Fibroblast of skin of left biceps (primary cell): Measurements from ENCODE around the gene FOLH1.
"Not testable (repeated sequence)": the region's sequence is repeated elsewhere in the genome, so short reads cannot be mapped to it uniquely, and the experiment has no call there.

ENCODE experiments used
- DNase-seq, 2 experiments: peaks; one replicate each; pipeline ENCODE4 v3.0.0-alpha.2; 2013; ENCODE audit warnings: low read depth in 2 of 2

The FOLH1 gene

DNA sequence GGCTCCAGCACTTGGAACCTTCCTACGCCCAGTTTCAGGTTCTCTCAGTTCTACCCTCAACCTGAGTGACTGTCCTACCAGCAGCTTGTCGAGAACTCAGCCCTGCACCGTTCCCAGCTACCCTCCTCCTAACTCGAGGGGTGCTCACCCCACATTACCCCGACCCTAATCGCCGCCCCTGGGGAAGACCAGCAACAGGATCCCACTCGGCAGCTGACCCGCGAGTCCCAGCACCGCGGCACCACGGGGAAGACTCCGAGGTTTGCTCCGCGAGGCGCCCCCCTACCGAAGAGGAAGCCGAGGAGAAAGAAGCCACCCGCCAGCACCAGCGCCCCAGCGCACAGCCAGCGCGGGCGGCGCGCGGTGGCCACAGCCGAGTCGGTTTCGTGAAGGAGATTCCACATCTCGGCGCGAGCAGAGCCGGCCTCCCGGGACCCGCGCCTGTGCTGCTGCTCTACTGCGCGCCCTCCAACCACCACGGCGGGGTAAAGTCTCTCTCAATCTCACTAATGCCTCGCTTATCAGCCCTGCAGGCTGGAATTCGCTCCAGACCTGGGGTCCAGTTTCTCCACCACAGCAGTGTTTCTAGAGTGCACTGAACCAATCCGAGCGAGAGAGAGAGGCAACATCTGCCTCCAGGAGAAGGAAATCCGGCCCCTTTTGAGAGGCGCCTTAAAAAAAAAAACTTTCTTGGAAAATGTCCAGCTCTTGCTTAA, at the start of gene FOLH1:
Gene FOLH1, minus strand, starts transcription at position 597 of the 716 bp plus-strand sequence. Its CDS starts 193 bp downstream, at position 404.
- DNase-seq, result no peak

DNA sequence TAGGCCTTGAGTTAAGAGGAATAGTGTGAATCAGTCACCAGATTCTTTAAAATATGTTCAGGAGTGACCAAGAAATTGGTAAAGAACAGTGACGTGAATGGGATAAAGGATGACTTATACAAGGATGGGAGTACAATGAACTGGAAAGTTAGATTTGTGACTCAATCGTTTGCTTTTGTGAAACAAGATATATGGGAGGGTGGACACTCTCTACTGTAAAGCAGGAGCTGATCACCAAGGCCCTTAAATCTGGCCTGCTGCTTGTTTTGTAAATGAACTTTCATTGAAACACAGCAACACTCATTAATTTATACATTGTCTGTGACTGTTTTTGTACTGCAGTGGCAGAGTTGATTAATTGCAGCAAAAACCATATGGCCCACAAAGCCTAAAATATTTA, 46.7 kb upstream of the FOLH1 start:
- DNase-seq, result not testable (repeated sequence)

DNA sequence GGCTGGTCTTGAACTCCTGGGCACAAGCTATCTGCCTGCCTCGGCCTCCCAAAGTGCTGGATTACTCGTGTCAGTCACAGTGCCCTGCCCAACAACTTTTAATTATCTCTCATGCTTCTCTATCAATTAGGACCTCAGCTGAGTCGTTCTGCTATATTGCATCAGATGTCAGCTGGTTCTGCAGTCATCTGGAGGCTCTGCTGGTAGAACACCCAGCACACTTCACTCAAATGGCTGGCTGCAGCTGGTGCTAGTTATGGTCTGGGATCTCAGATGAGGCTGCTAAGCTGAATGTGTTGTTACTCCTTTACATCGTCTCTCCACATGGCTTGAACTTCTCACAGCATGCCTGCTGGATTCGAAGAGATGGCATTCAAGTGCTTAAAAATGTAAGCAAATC, 42.8 kb upstream of the FOLH1 start:
- not testable (repeated sequence) for DNase-seq

DNA sequence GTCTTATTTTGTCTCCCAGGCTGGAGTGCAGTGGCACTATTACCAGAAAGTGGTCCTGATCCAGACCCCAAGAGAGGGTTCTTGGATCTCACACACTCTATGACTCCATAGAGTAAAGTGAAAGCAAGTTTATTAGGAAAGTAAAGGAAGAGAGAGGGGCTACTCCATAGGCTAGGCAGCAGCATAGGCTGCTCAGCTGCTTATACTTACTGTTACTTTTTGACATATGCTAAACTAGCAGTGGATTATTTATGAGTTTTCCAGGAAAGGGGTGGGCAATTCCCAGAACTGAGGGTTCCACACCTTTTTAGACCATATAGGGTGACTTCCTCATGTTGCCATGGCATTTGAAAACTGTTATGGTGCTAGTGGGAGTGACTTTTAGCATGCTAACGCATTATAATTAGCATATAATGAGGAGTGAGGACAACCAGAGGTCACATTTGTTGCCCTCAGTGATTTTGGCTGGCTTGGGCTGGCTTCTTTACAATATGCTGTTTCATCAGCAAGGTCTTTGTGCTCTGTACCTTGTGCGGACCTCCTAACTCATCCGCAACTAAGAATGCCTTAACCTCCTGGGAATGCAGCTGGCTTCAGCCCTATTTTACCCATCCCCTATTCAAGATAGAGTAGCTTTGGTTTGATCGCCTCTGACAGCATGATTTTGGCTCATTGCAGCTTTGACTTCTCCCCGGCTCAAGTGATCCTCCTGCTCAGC, 42.2 kb upstream of the FOLH1 start:
- DNase-seq, result not testable (repeated sequence)

DNA sequence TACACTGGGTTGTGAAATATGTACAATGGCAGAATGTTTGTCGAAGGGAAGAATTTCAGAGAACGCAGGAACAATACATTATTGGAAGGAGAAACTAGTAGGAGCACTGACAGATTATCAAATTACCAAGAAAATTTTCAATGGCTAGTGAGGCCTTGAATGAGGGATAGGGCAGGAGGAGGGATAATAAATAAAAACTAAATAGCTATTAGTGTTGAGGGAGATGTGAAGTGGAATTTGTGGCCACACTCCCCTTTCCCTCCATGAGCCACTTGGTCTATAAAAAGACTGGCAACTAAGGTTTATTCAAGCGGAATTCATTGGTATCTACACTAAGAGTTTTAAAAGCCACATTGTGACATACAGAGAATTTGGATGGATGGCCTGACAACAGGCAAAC, 41.0 kb upstream of the FOLH1 start:
- not testable (repeated sequence) for DNase-seq

DNA sequence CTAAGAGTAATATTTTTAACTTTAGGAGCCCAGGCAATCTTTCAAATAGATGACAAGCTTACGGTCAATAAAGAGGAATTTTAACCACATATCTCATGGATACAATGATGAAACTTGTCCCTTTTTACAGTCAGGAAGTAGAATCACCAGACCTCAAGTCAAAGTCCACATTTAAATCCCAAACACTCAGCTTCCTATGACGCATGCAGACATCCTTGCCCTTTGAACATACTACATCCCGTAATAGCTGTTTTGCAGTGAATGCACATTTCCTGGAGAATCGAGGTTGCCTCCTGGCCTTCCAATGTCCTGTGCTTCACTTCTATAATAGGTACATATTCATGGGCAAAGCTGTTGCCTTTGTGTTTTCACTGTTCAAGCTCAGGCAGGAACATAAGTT, 25.3 kb upstream of the FOLH1 start:
- DNase-seq, result not testable (repeated sequence)

DNA sequence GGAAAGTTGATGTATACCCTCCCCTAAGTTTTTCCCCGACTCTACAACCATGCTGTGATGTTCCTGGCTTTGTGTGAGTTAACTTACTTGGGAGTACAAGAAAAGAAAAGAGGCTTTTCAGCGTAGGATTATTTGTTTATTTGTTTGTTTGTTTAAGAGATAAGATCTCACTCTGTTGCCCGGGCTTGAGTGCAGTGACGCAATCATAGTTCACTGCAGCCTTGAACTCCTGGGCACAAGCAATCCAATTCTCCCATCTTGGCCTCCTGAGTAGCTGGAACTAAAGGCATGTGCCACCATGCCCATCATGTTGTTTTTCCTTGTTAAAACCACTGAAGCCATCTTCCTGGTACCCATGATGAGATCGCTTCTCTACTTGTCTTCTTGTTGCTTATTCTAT, 24.6 kb upstream of the FOLH1 start:
- not testable (repeated sequence) for DNase-seq

DNA sequence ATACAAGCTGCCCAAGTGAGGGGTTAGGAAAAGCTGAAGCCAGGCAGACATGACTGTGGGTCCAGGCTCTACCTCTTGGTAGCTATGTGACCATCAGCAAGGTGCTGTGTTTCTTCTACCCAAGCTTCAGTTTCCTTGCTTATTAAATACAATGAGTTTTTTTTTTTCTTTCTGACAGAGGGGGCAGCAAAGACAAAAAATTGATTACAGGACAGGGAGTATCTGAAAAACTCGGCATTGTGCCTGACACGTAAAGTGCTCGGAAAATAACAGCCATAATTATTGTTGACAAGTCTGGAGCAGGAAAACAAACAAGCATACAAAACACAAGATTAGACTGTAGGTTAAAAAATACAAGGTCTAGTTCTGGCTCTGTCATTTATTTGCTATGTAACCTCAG, 23.3 kb upstream of the FOLH1 start:
- DNase-seq, result not testable (repeated sequence)

DNA sequence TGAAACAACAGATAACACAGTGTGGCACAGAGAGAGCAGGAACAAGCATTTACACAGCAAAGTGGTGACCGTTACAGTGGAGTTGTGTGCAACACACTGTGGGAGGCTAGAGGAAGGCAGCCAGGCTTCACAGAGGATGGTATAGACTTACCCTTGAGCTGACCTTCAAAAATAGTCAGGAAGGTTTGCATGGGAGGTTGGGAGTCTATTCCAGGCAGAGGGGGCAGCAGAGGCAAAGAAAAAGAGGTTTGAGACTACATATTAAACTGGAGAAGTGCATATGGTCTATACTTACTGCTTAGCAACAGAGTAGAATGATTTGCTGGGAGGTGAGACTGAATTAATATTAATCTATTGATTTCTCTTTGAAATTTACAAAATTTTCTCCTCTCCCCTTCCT, 22.1 kb upstream of the FOLH1 start:
- DNase-seq, result not testable (repeated sequence)

DNA sequence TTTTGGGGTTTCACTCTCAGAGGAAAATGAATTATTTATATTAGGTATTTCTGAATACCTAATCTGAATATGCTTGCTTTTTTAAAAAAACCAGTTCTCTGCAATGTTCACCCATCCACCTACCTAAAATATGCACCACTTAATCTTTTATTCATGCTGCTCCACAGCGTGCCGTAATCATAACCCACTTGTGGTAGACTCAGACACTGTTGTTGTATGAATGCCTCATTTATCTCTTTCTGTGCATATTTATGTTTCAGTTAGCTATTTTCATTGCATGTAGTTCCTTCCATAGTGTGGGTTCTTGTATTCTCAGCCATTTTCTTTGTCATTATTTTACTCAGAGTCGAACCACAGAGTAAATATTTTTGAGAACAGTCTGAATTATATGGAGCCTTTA, 21.6 kb upstream of the FOLH1 start:
- DNase-seq, result not testable (repeated sequence)

DNA sequence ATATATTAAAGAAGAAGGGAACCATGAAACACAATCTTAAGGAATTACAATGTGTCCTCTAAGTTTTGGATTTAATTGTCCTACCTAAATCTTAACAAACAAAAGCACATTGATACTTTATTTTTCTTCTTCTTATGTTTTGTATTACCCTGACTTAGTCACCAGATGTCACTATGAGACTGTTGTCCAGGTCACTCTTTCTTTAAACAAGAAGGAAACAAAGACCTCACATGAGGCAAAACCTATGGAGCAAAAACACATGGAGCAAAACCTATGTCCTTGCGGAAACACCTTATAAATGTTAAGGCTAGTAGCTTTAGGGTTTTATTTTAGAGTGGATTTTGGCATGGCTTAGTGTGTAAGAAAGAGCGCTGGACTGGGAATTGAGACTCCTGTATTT, 20.7 kb upstream of the FOLH1 start:
- DNase-seq, result not testable (repeated sequence)

DNA sequence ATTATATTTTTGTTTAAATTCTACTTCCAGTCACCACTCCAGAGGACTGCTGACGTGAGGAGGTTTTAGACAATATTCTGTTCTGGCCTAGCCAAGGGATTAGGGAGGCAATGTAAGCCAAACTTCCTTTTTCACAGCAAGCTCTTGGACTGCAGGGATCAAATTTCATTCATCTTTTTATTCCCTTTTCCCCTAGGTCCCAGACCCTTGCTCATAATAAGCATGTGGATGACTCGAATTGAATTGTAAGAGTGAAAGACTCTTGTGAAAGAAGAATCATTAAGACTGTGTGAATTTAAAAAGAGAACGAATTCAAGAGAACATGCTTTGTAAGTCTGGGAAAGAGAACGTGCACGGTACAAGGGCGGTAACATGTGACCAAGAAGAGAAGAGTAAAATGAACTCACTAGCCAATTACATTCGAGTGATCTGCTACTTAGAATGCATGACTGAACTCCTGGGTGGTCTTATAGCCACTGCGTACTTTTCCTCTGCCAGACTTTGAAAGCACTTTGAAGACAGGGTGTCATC, 16.9 kb upstream of the FOLH1 start:
- not testable (repeated sequence) for DNase-seq

DNA sequence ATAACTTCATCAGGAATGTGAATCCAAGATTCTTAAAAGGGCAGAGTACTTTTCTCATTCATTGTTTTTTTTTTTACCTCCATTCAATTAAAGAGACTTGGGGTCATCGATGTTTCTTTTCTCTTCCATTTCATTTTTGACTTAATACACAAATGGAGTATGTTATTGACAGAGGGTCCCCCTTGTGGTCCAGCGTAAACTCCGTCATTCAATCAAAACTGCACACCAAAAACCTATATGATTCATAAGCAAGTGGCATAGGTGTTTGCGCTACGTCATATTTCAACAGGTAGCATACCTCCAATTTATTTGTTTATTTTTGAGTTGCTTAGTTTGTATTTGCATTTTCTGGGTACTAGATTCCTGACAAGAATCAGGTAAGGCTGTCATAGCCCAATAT, 12.7 kb upstream of the FOLH1 start:
- no peak for DNase-seq

DNA sequence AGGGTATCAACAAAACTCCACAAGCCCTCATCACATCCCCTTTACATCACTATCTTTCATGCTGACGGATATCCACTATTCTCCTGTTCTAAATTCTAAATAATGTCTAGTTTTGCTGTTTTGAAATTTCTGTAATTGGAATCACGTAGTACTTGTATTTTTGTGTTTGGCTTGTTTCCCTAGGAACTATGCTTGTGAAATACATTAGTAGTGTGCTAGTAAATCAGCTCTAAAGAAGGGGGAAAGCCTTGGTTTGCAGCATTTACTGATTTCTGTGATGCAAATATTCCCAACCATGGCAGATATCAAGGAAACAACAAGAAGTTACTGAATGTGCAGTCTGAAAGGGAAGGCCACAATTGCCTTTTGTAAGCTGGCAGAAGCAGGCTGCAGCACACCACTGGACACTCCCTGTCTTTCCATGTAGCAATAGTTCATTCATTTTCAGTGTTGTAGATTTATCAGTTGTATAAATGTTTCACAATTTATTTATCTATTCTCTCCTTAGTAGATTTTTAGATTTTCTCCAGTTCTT, 4.7 kb upstream of the FOLH1 start:
- no peak for DNase-seq

DNA sequence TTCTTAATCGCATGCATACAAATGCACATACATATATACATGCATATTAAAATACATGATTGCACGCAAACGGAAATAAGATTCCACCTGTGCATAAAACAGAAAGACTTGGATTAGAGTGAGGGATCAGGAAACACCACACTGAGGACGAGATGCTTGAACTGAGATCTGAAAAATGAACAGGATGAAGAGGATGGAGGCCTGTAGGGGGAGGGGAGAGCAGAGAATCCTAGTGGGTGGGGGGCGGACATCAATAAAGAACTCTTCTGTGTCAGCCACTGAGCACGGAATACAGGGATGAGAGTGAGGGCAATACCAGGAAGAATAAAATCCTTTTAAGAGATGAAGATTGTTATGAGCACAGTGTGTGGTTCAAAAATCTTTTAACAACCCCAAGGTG, 1.4 kb downstream of the FOLH1 start:
- DNase-seq, result not testable (repeated sequence)

DNA sequence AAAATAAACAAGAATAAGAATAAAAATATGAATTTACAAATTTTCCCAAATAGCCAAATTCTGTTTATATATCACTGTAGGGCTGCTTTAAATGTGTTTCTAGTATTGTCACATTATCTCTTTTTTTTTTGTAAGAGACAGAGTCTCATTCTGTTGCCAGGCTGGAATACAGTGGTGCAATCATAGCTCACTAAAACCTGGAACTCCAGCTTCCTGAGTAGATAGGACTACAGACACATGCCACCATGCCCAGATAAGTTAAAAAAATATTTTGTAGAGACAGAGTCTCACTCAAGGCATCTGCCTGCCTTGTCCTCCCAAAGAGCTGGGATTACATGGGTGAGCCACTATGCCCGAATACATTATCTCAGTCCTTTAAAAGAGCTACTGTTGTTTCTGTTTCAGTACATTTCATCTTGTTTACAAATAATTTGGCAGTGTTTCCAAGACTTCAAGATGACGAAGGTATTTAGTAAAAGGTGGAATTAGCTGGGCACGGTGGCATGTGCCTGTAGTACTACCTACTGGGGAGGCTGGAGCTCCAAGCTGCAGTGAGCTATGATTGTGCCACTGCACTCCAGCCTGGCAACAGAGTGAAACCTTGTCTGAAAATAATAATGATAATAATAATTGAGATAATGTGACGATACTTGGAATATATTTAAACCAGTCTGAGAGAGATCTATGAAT, 6.0 kb downstream of the FOLH1 start:
- no peak for DNase-seq

DNA sequence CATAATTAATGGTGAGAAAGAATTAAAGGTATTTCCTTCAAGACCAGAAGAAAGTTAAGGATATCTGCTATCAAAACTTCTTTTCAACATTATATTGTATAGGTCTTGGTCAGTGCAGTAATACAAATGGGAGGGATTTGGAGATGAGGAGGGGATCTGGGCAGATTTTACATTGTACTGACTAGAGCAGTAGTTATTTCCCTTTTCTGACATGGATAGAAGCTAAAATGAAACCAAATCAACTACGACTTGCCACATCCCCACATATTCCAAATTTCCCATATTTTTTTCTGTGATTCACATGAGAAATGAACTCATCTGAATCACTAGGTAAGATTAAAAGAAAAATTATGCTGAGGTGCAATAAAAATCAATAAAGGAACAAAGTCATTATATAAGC, 11.6 kb downstream of the FOLH1 start:
- not testable (repeated sequence) for DNase-seq

DNA sequence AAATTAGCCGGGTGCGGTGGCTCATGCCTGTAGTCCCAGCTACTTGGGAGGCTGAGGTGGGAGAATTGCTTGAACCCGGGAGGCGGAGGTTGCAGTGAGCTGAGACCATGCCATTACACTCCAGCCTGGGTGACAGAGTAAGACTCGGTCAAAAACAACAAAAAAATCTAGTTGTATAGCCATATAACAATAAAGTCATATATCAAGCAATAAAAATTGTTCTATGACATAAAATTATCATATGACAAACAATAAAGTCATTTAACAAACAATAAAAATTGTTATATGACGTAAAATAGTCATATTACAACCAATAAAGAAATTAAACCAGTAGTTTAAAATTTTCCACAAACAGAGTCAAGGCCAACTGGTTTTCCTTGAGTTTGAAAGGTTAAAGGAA, 12.4 kb downstream of the FOLH1 start:
- not testable (repeated sequence) for DNase-seq

DNA sequence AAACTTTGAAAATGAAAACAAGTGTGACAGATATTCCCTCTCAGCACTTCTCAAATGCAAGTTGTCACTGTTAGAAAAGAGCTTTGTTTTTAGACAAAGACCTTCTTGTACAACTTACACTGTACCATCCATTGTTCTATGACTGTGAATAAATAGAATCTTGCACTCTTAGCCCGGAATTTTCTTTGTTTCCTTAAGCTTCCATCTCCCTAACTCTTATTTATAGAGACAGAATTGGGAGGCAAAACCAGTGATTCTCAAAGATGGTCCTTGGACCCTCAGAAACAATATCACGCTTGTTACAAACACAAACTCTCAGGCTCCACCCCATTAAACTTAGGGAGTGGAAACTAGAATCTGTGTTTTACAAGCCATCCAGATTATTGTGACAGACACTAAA, 18.1 kb downstream of the FOLH1 start:
- DNase-seq, result not testable (repeated sequence)

DNA sequence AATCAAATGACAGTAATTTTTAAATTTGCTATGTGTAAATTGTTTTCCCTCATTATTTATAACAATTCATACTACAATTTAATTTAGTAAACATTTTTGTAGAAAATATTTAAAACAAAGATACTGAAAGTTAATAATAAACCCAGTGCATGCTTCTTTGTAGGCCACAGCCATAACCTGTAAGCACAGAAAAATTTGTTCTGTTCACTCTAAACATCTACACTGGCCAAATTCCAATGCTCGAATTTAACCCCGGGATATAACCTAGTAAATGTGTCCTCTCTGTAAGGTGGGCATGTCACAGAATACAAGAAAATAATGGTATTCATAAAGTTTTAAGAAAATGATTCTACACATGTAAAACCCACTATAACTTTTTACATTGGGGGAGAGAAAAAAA, 22.2 kb downstream of the FOLH1 start:
- not testable (repeated sequence) for DNase-seq

DNA sequence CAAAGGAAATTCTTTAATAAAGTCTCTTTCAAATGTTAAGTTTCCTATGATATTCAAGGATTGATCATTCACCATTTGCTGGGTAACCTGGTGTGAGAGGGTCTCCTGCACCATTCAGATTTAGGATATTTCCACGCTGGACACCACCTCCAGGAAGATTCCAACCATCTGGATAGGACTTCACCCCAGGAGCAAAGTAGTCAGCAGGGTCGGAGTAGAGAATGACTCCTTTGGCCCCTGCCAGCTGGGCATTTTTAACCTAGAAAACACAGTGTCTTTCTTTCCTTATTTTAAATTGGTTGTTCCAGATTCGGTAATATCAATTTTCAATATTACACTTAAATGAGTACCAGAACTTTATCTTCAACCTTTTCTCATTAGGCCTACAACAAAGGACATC, 22.8 kb downstream of the FOLH1 start:
- DNase-seq, result not testable (repeated sequence)

DNA sequence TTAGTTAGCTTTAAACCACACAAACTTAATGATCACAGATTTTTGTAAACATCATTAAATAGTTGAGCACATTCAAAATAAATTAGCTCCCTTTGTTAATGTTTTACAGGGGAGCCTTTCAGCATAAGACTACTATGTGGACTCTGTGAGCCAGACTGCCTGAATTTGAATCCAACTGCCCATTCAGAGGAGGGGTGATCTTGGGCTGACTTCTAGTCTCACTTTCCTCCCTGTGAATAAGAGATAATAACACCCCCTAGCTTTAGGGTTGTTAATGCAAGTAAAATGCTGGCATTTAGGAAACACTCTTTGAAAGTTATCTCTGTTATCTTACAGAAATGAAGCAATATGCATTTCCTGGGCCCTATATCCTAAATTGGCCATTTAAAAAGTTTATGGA, 23.6 kb downstream of the FOLH1 start:
- not testable (repeated sequence) for DNase-seq
